H9 (cell line): ENCODE measurements around the gene AGBL4. TPM values are rescaled to one million over a fixed set of nuclear protein-coding genes. Genes with fewer than 3 reads are reported as not detected.

Experiments used
- DNase-seq: peaks from one replicate; pipeline ENCODE4 v3.0.0-alpha.2; 2017
- H2AFZ ChIP-seq: one replicate; pipeline ENCODE4 v1.6.1; 2013; ENCODE audit warnings: mild to moderate bottlenecking, low read length, control low read depth, moderate library complexity
- H2AK5ac ChIP-seq: 2 replicates; pipeline ENCODE4 v1.6.1; 2013; ENCODE audit warnings: low read length, control low read depth, mixed read lengths; ENCODE audit not compliant: insufficient read length
- H2BK120ac ChIP-seq: one replicate; pipeline ENCODE4 v1.6.1; 2013; ENCODE audit warnings: low read depth, mild to moderate bottlenecking, low read length, control low read depth, inconsistent platforms; ENCODE audit not compliant: poor library complexity, severe bottlenecking
- H2BK12ac ChIP-seq: 2 replicates; pipeline ENCODE4 v1.6.1; 2013; ENCODE audit warnings: low read length, control low read depth, mixed read lengths, low read depth; ENCODE audit not compliant: insufficient read length
- H2BK15ac ChIP-seq: 2 replicates; pipeline ENCODE4 v1.6.1; 2013; ENCODE audit warnings: low read depth, low read length, control low read depth
- H2BK20ac ChIP-seq: one replicate; pipeline ENCODE4 v1.6.1; 2013; ENCODE audit warnings: low read depth, mild to moderate bottlenecking, low read length, control low read depth, inconsistent platforms; ENCODE audit not compliant: poor library complexity, severe bottlenecking
- H2BK5ac ChIP-seq: 2 replicates; pipeline ENCODE4 v1.6.1; 2013; ENCODE audit warnings: low read length, control low read depth, mixed read lengths; ENCODE audit not compliant: insufficient read length
- H3K14ac ChIP-seq: 2 replicates; pipeline ENCODE4 v1.6.1; 2013; ENCODE audit warnings: low read length, control low read depth; ENCODE audit not compliant: insufficient read depth
- H3K18ac ChIP-seq: 2 replicates; pipeline ENCODE4 v1.6.1; 2013; ENCODE audit warnings: low read depth, mild to moderate bottlenecking, mixed read lengths, low read length, control low read depth; ENCODE audit not compliant: insufficient read length
- H3K23ac ChIP-seq: 2 replicates; pipeline ENCODE4 v1.6.1; 2013; ENCODE audit warnings: low read length, control low read depth, mixed read lengths, low read depth; ENCODE audit not compliant: insufficient read length
- H3K23me2 ChIP-seq: 2 replicates; pipeline ENCODE4 v1.6.1; 2013; ENCODE audit warnings: low read depth, mild to moderate bottlenecking, mixed read lengths, low read length, control low read depth; ENCODE audit not compliant: insufficient read length, poor library complexity, severe bottlenecking
- H3K27ac ChIP-seq: 2 replicates; pipeline ENCODE4 v1.5.1; 2013; ENCODE audit warnings: low read length, control low read depth, mixed read lengths, low read depth; ENCODE audit not compliant: insufficient read length
- H3K27me3 ChIP-seq: 2 replicates; pipeline ENCODE4 v1.6.1; 2013; ENCODE audit warnings: low read length, control low read depth, inconsistent platforms; ENCODE audit not compliant: insufficient read depth
- H3K4ac ChIP-seq: 2 replicates; pipeline ENCODE4 v1.6.1; 2013; ENCODE audit warnings: low read depth, mild to moderate bottlenecking, control low read depth, inconsistent platforms, low read length, moderate library complexity
- H3K4me1 ChIP-seq: 2 replicates; pipeline ENCODE4 v1.6.1; 2013; ENCODE audit warnings: low read length, control low read depth, inconsistent platforms; ENCODE audit not compliant: insufficient read depth
- H3K4me2 ChIP-seq: 2 replicates; pipeline ENCODE4 v1.6.1; 2013; ENCODE audit warnings: low read length, control low read depth, mixed read lengths; ENCODE audit not compliant: insufficient read length, insufficient read depth
- H3K56ac ChIP-seq: 2 replicates; pipeline ENCODE4 v1.6.1; 2013; ENCODE audit warnings: low read depth, mild to moderate bottlenecking, mixed read lengths, low read length, control low read depth; ENCODE audit not compliant: insufficient read length
- H3K79me1 ChIP-seq: 2 replicates; pipeline ENCODE4 v1.6.1; 2013; ENCODE audit warnings: low read depth, mild to moderate bottlenecking, moderate library complexity, low read length, control low read depth, inconsistent platforms; ENCODE audit not compliant: insufficient read depth, poor library complexity, severe bottlenecking
- H3K79me2 ChIP-seq: 2 replicates; pipeline ENCODE4 v1.6.1; 2013; ENCODE audit warnings: low read length, control low read depth, inconsistent platforms; ENCODE audit not compliant: insufficient read depth
- H3K9ac ChIP-seq: 2 replicates; pipeline ENCODE4 v1.6.1; 2013; ENCODE audit warnings: low read length, control low read depth, mixed read lengths; ENCODE audit not compliant: insufficient read length; ENCODE audit errors: extremely low read depth
- H3K9me3 ChIP-seq: one replicate; pipeline ENCODE4 v1.6.1; 2013; ENCODE audit warnings: low read depth, low read length, inconsistent platforms; ENCODE audit not compliant: control insufficient read depth
- H3T11ph ChIP-seq: one replicate; pipeline ENCODE4 v1.6.1; 2013; ENCODE audit warnings: mild to moderate bottlenecking, low read length, control low read depth, inconsistent platforms
- H4K20me1 ChIP-seq: one replicate; pipeline ENCODE4 v1.6.1; 2013; ENCODE audit not compliant: control insufficient read depth, insufficient read length, insufficient read depth
- H4K5ac ChIP-seq: 2 replicates; pipeline ENCODE4 v1.6.1; 2013; ENCODE audit warnings: low read depth, mild to moderate bottlenecking, mixed read lengths, low read length, control low read depth; ENCODE audit not compliant: insufficient read length
- H4K8ac ChIP-seq: replicated peaks from 2 replicates; pipeline ENCODE4 v1.6.1; 2013; ENCODE audit warnings: low read length, control low read depth, mixed read lengths, low read depth; ENCODE audit not compliant: insufficient read length
- H4K91ac ChIP-seq: 2 replicates; pipeline ENCODE4 v1.6.1; 2013; ENCODE audit warnings: low read depth, mild to moderate bottlenecking, moderate library complexity, mixed read lengths, low read length, control low read depth; ENCODE audit not compliant: insufficient read length
- H3K27ac Mint-ChIP-seq, 3 experiments: 2 replicates in 2 of 3; 3 replicates in 1 of 3; pipeline ENCODE4 v1.8.0; 2020 to 2021; ENCODE audit warnings: mixed read lengths in 3 of 3, mild to moderate bottlenecking in 1 of 3, moderate library complexity in 1 of 3
- H3K27me3 Mint-ChIP-seq: 2 replicates; pipeline ENCODE4 v1.8.0; 2021; ENCODE audit warnings: low read depth, mild to moderate bottlenecking, moderate library complexity, mixed read lengths
- H3K36me3 Mint-ChIP-seq, 3 experiments: 2 replicates in 2 of 3; 3 replicates in 1 of 3; pipeline ENCODE4 v1.8.0; 2020 to 2021; ENCODE audit warnings: low read depth in 3 of 3, mixed read lengths in 3 of 3; ENCODE audit not compliant: insufficient read depth in 1 of 3
- H3K4me1 Mint-ChIP-seq, 2 experiments: 2 replicates each; pipeline ENCODE4 v1.8.0; 2020; ENCODE audit warnings: mixed read lengths in 2 of 2
- H3K4me3 Mint-ChIP-seq, 2 experiments: 2 replicates in 1 of 2; 3 replicates in 1 of 2; pipeline ENCODE4 v1.8.0; 2020 to 2021; ENCODE audit warnings: mild to moderate bottlenecking in 2 of 2, mixed read lengths in 2 of 2, moderate library complexity in 1 of 2
- H3K9me3 Mint-ChIP-seq, 2 experiments: 2 replicates in 1 of 2; 3 replicates in 1 of 2; pipeline ENCODE4 v1.8.0; 2020; ENCODE audit warnings: mild to moderate bottlenecking in 2 of 2, mixed read lengths in 2 of 2, moderate library complexity in 1 of 2
- WGBS: extraction: QIAGEN DNeasy Blood & Tissue Kit; methylation state at CpG from one replicate; pipeline ENCODE4 v1.1.7; 2013; ENCODE audit warnings: missing lambda C conversion rate, low lambda C conversion rate, mixed read lengths; ENCODE audit not compliant: insufficient read length; ENCODE audit errors: extremely low coverage; 5-methylcytosine and 5-hydroxymethylcytosine counted together
- total RNA-seq: library from RNA; stranded (reverse); gene quantifications from 2 replicates; pipeline ENCODE4 v1.2.1, GENCODE V29; 2021
- TF ChIP-seq, protein P1 (sequence below): fragments of 200-600 bp; sonication (generic); conservative IDR thresholded peaks from 3 replicates; pipeline ENCODE4 v1.8.0; 2021; ENCODE audit warnings: antibody characterized with exemption, mild to moderate bottlenecking

AGBL4 gene
- total RNA-seq, 1 experiment from 2014 or later, result not detected

- Histone ChIP-seq H3K23ac (no peak overlapping the region), H3T11ph (no peak overlapping the region), H2BK120ac (no peak overlapping the region), H4K20me1 (no peaks in the 10 kb centered on the region), H4K5ac (no peak overlapping the region), H3K23me2 (no peaks in the 10 kb centered on the region), H2BK15ac (no peak overlapping the region), H3K27me3 (no peaks in the 10 kb centered on the region), H3K56ac (no peak overlapping the region), H3K4ac (no peak overlapping the region), H3K14ac (no peak overlapping the region), H4K8ac (no peak overlapping the region), H3K9me3 (no peaks in the 10 kb centered on the region), H2AK5ac (no peak overlapping the region), H2BK20ac (no peak overlapping the region), H4K91ac (no peak overlapping the region), H2BK12ac (no peak overlapping the region), H3K79me1 (no peaks in the 10 kb centered on the region), H2BK5ac (no peak overlapping the region), H3K4me2 (no peak overlapping the region), H3K18ac (no peak overlapping the region), H3K9ac (no peak overlapping the region), H2AFZ (peak overlapping the region; percentile 57), H3K27ac (no peak overlapping the region), H3K4me1 (no peaks in the 10 kb centered on the region), H3K79me2 (no peaks in the 10 kb centered on the region)
- Mint-ChIP-seq H3K27me3 (peaks cover 4% of the 10 kb centered on the region), H3K27ac (peak overlapping the region in 1 of 3 experiments; percentile 32; a peak in 2 of 7 replicates), H3K4me1 (peaks cover 22% of the 10 kb centered on the region in 2 experiments), H3K4me3 (no peak overlapping the region), H3K9me3 (no peaks in the 10 kb centered on the region), H3K36me3 (no peaks in the 10 kb centered on the region)
- WGBS, result no CpG with 5 or more reads among the region's 4 CpGs
- DNase-seq, result no peak
- TF ChIP-seq, protein P1, sequence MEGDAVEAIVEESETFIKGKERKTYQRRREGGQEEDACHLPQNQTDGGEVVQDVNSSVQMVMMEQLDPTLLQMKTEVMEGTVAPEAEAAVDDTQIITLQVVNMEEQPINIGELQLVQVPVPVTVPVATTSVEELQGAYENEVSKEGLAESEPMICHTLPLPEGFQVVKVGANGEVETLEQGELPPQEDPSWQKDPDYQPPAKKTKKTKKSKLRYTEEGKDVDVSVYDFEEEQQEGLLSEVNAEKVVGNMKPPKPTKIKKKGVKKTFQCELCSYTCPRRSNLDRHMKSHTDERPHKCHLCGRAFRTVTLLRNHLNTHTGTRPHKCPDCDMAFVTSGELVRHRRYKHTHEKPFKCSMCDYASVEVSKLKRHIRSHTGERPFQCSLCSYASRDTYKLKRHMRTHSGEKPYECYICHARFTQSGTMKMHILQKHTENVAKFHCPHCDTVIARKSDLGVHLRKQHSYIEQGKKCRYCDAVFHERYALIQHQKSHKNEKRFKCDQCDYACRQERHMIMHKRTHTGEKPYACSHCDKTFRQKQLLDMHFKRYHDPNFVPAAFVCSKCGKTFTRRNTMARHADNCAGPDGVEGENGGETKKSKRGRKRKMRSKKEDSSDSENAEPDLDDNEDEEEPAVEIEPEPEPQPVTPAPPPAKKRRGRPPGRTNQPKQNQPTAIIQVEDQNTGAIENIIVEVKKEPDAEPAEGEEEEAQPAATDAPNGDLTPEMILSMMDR, result no peak
These were observed 1497.6 kb downstream of the AGBL4 start for GRCh38 chr1:48526008-48526710.
